Ammon's horn (tissue), 1 donor: ENCODE measurements around the gene RHOB.

ENCODE experiments used
- DNase-seq: peaks from one replicate; pipeline ENCODE4 v3.0.0-alpha.2; 2016; ENCODE audit warnings: low spot score

The RHOB gene

GRCh38 chr2:20438334-20439192 lies 8.3 kb upstream of the RHOB start:
- DNase-seq: no peak

DNA sequence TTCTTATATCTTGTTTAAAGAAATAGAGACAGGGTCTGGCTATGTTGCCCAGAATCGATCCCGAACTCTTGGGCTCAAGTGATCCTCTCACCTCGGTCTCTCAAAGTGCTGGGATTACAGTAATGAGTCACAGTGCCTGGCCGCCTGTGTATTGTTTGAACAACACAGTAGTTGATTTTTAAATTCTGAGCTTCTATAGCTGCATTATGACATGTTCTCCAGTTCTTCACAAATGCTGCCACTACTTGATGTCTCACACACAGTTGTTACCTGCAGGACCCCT lies 7.7 kb upstream of the RHOB start:
- DNase-seq: no peak

DNA sequence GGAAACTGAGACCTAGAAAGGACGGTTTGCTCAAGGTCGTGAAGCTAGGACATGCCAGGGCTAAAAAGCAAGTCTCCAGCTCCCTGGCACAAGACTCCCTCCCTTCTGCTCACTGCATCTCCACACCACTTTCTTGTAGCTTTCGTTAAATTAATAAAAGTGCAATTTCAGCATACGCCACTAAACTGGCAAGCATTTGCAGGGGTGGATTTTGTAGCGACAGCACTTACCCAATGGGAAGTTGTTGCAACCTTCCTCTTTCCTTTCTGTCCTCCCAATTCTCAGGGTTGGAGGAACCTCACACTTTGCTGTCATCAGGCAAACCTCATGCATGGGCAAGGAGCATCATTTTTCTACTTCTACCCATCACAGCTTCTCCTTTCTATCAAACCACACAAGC lies 7.4 kb upstream of the RHOB start:
- peak; percentile 80 for DNase-seq

GRCh38 chr2:20440001-20440560 lies 6.8 kb upstream of the RHOB start:
- DNase-seq: no peak

GRCh38 chr2:20443276-20443920 lies 3.5 kb upstream of the RHOB start:
- no peak for DNase-seq

GRCh38 chr2:20444101-20444992 lies 2.5 kb upstream of the RHOB start:
- DNase-seq: no peak

- no peak for DNase-seq
Observed at GRCh38 chr2:20444993-20445910, 1.6 kb upstream of the RHOB start.

GRCh38 chr2:20446255-20446916 lies 488 bp upstream of the RHOB start:
- no peak for DNase-seq

DNA sequence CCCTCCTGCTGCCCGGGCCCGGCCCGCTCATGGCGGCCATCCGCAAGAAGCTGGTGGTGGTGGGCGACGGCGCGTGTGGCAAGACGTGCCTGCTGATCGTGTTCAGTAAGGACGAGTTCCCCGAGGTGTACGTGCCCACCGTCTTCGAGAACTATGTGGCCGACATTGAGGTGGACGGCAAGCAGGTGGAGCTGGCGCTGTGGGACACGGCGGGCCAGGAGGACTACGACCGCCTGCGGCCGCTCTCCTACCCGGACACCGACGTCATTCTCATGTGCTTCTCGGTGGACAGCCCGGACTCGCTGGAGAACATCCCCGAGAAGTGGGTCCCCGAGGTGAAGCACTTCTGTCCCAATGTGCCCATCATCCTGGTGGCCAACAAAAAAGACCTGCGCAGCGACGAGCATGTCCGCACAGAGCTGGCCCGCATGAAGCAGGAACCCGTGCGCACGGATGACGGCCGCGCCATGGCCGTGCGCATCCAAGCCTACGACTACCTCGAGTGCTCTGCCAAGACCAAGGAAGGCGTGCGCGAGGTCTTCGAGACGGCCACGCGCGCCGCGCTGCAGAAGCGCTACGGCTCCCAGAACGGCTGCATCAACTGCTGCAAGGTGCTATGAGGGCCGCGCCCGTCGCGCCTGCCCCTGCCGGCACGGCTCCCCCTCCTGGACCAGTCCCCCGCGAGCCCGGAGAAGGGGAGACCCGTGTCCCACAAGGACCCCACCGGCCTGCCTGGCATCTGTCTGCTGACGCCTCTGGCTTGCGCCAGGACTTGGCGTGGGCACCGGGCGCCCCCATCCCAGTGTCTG lies 767 bp downstream of the RHOB start:
- DNase-seq: peak; percentile 77

DNA sequence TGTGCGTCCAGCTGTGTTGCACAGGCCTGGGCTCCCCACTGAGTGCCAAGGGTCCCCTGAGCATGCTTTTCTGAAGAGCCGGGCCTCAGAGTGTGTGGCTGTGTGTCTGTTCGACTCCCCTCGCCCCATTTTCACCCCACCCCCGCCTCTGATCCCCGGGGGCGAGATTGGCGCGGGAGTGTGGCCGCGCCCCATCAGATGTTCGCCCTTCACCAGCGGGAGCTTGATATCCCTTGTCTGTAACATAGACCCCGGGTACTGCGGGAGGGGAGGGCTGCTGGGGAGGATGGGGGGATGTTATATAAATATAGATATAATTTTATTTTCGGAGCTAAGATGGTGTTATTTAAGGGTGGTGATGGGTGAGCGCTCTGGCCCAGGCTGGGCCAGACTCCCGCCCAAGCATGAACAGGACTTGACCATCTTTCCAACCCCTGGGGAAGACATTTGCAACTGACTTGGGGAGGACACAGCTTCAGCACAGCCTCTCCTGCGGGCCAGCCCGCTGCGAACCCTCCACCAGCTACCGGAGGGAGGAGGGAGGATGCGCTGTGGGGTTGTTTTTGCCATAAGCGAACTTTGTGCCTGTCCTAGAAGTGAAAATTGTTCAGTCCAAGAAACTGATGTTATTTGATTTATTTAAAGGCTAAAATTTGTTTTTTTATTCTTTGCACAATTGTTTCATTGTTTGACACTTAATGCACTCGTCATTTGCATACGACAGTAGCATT lies 1.5 kb downstream of the RHOB start:
- DNase-seq: peak; percentile 57

DNA sequence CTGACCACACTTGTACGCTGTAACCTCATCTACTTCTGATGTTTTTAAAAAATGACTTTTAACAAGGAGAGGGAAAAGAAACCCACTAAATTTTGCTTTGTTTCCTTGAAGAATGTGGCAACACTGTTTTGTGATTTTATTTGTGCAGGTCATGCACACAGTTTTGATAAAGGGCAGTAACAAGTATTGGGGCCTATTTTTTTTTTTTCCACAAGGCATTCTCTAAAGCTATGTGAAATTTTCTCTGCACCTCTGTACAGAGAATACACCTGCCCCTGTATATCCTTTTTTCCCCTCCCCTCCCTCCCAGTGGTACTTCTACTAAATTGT lies 2.1 kb downstream of the RHOB start:
- DNase-seq: no peak

- peak; percentile 37 for DNase-seq
Observed at GRCh38 chr2:20449501-20450200, 2.8 kb downstream of the RHOB start.

- DNase-seq: peak; percentile 95
Observed at GRCh38 chr2:20450201-20450999, 3.5 kb downstream of the RHOB start.

- DNase-seq: no peak
Observed at GRCh38 chr2:20451000-20451290, 4.1 kb downstream of the RHOB start.

- no peak for DNase-seq
Observed at GRCh38 chr2:20451341-20451740, 4.5 kb downstream of the RHOB start.

DNA sequence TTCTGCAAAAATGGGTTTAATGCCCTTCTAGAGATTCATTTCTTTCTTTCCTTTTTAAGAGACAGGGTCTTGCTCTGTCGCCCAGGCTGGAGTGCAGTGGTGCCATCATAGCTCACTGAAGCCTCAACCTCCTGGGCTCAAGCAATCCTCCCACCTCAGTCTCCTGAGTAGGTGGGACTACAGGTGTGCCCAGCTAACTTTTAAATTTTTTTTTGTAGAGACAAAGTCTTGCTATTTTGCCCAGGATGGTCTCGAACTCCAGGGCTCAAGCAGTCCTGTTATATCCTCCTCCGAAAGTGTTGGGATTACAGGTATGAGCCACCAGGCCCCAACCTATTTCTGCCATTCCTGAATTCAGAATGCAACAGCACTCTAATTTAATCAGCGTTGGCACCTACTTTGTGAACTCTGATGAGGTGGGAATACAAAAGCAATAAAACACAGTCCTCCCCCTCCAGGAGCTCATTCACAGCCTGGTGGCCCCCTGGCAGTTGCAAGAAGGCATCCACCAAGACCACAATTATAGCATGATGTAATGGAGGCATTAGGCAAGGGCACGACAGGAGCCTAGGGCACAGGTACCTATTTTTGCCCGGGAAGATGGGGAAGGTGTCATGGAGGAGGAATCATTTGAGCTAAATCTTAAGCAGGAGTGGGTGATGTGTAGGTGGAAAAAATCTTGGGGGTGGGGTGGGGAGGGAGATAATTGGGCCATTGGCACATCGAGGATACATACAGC lies 5.1 kb downstream of the RHOB start:
- no peak for DNase-seq

DNA sequence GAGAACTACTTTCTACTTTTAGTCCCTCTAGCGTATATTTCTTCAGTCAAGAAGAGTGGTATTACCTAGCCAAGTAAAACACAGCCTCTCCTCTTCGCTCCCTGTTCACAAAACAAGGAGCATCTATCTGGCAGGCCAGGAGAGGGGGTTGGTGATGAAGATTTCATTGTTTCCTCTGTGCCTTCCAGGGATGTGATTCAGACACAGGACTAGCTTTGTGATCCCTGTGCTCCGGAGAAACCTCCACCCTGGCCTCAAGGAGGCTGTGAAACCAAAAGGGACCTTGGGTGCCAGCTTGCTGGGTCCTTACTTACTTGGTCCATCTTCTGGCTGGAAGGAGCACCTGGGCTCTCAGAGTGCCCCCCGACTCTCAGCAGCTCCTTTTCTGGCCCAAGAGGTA lies 5.7 kb downstream of the RHOB start:
- DNase-seq: peak; percentile 44
